Frontal cortex (tissue), 4 donors: Measurements from ENCODE around the gene CDH9. TPM values are rescaled to one million over a fixed set of nuclear protein-coding genes. Genes with fewer than 3 reads are reported as not detected.

Experiments
- DNase-seq, 2 donors: peaks; one replicate each; pipeline ENCODE4 v3.0.0; 2012; ENCODE audit warnings: low spot score in 2 of 2
- FAIRE-seq: peaks from 2 replicates; lab custom pipeline; 2012; peaks lifted over from hg19 to GRCh38; lab: Jason Lieb, UNC
- total RNA-seq: library from RNA; depleted of rRNA; stranded (reverse); fragments of >200 nt; gene quantifications from one replicate; pipeline ENCODE4 v1.2.3, GENCODE V29; 2014
- donor health status: control.
- donor health status: control.
- donor health status: control.

The CDH9 gene
- total RNA-seq, 1 donor from 2014 or later = 31.4 TPM

- FAIRE-seq (no peak), DNase-seq (no peak)
These were observed 56.6 kb downstream of the CDH9 start for GRCh38 chr5:26981750-26982149.

- DNase-seq (no peak), FAIRE-seq (no peak)
These were observed 79.1 kb downstream of the CDH9 start for GRCh38 chr5:26959290-26959689.

GRCh38 chr5:26955161-26955560, 83.2 kb downstream of the CDH9 start:
- FAIRE-seq (no peak), DNase-seq (no peak)

- no peak for DNase-seq
- no peak for FAIRE-seq
These were observed 89.5 kb downstream of the CDH9 start for GRCh38 chr5:26948921-26949320.

- FAIRE-seq = no peak
These were observed 92.5 kb downstream of the CDH9 start for GRCh38 chr5:26945901-26946300.

GRCh38 chr5:26942481-26942880, 95.9 kb downstream of the CDH9 start:
- FAIRE-seq (no peak), DNase-seq (no peak)

More at GRCh38 chr5:26945901-26946300, 92.5 kb downstream of the CDH9 start:
- DNase-seq = no peak

GRCh38 chr5:26940994-26941393, 97.4 kb downstream of the CDH9 start:
- DNase-seq (no peak), FAIRE-seq (no peak)

GRCh38 chr5:26932238-26932637, 106.1 kb downstream of the CDH9 start:
- FAIRE-seq (no peak), DNase-seq (no peak)

- DNase-seq (no peak), FAIRE-seq (no peak)
These were observed 116.9 kb downstream of the CDH9 start for GRCh38 chr5:26921439-26921838.

- FAIRE-seq = no peak
- DNase-seq = no peak
These were observed 134.9 kb downstream of the CDH9 start for GRCh38 chr5:26903469-26903868.

- FAIRE-seq (no peak), DNase-seq (no peak)
These were observed 143.6 kb downstream of the CDH9 start for GRCh38 chr5:26894719-26895263.

- FAIRE-seq (no peak), DNase-seq (no peak)
These were observed 145.3 kb downstream of the CDH9 start for GRCh38 chr5:26893078-26893477.

GRCh38 chr5:26889815-26890214, 148.6 kb downstream of the CDH9 start:
- DNase-seq (no peak), FAIRE-seq (no peak)

- no peak for DNase-seq
- FAIRE-seq = no peak
These were observed 153.9 kb downstream of the CDH9 start for GRCh38 chr5:26884481-26884880.

- no peak for FAIRE-seq
- no peak for DNase-seq
These were observed 155.0 kb downstream of the CDH9 start for GRCh38 chr5:26883375-26883774.

GRCh38 chr5:26881901-26882300, 156.5 kb downstream of the CDH9 start:
- no peak for DNase-seq
- no peak for FAIRE-seq

GRCh38 chr5:26877154-26877553, 161.2 kb downstream of the CDH9 start:
- DNase-seq = no peak
- FAIRE-seq = no peak

GRCh38 chr5:26872337-26872736, 166.0 kb downstream of the CDH9 start:
- DNase-seq = no peak
- FAIRE-seq = no peak

GRCh38 chr5:26869781-26870180, 168.6 kb downstream of the CDH9 start:
- no peak for DNase-seq
- no peak for FAIRE-seq

GRCh38 chr5:26868504-26868903, 169.9 kb downstream of the CDH9 start:
- FAIRE-seq (no peak), DNase-seq (no peak)

GRCh38 chr5:26864061-26864460, 174.3 kb downstream of the CDH9 start:
- FAIRE-seq = peak; percentile 26

GRCh38 chr5:26856238-26856637, 182.1 kb downstream of the CDH9 start:
- DNase-seq (no peak), FAIRE-seq (no peak)

More at GRCh38 chr5:26864061-26864460, 174.3 kb downstream of the CDH9 start:
- DNase-seq = no peak
